ENCODE measurements around the gene STAT1.

Gene STAT1

DNA sequence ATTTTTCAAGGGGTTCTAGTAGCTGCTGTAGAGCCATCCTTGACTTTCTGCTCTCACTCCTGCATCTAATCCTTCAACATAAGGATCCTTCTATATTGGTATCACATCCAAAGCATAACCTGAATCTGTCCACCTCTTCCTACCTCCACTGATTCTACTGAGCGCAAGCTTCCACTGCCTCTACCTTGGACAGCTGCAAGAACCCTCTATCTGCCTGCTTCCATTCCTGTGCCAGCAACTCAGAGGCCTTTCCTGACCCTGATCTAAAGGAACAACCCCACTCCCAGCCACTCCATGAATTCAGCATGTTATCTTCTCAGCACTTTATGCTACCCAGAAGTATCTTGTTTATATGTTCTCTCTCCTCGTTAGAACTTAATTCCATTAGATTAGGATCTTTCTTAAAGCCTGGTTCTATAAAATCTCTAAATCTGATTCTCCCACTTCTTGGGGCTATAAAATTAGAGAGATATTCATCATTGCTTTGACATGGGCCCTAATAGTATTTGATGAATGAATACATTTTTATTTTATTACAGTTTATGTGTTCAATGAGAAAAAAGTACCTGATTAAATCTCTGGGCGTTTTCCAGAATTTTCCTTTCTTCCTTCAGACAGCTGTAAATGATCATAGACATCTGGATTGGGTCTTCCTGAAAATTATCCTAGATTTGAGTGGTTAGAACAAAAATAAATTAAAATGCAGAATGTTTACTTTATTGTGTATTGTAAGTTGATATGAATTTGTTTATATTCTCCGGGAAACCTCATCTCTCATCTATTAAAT lies 6.8 kb downstream of the STAT1 start:
- no peak for DNase-seq
- Histone ChIP-seq H3K4me1 (ENCODE audit: control insufficient read depth in 1 of 2, insufficient read depth in 2 of 2, low read length in 2 of 2) (no peaks in the 10 kb centered on the region), H2BK120ac (ENCODE audit: insufficient read depth, low read length, poor library complexity) (no peak overlapping the region), H3K79me2 (ENCODE audit: control insufficient read depth, insufficient read depth, low read length, poor library complexity) (no peaks in the 10 kb centered on the region), H2BK5ac (ENCODE audit: low read depth, low read length, poor library complexity) (no peak overlapping the region), H3K27ac (ENCODE audit: low read depth, low read length) (no peak overlapping the region), H3K4me2 (ENCODE audit: low read length) (no peak overlapping the region), H2AK5ac (ENCODE audit: low read length) (no peak overlapping the region), H3K9ac (ENCODE audit: low read length) (no peak overlapping the region), H3K4me3 (ENCODE audit: low read depth, low read length) (no peak overlapping the region), H2BK12ac (ENCODE audit: low read length) (no peak overlapping the region), H3K14ac (ENCODE audit: low read length) (no peak overlapping the region), H2AFZ (ENCODE audit: insufficient read depth, low read length, poor library complexity) (no peak overlapping the region), H3K18ac (ENCODE audit: low read length) (no peak overlapping the region), H4K12ac (ENCODE audit: low read depth, low read length) (no peak overlapping the region), H4K8ac (ENCODE audit: low read depth, low read length) (no peak overlapping the region), H3K27me3 (ENCODE audit: insufficient read depth, low read length) (no peaks in the 10 kb centered on the region), H3K79me1 (ENCODE audit: low read length) (no peaks in the 10 kb centered on the region), H4K91ac (ENCODE audit: low read depth, low read length) (no peak overlapping the region), H3K23ac (ENCODE audit: low read length) (no peak overlapping the region), H3K4ac (ENCODE audit: low read depth, low read length) (no peak overlapping the region), H3K36me3 (ENCODE audit: control insufficient read depth in 1 of 2, insufficient read depth in 2 of 2, low read length in 2 of 2) (peaks cover 20 to 31% of the 10 kb centered on the region in 2 experiments), H3K9me3 (ENCODE audit: insufficient read depth, low read depth, low read length) (peaks cover 3% of the 10 kb centered on the region)
- WGBS (ENCODE audit: extremely low coverage, insufficient coverage, insufficient read length) = no CpG with 5 or more reads among the region's 4 CpGs

DNA sequence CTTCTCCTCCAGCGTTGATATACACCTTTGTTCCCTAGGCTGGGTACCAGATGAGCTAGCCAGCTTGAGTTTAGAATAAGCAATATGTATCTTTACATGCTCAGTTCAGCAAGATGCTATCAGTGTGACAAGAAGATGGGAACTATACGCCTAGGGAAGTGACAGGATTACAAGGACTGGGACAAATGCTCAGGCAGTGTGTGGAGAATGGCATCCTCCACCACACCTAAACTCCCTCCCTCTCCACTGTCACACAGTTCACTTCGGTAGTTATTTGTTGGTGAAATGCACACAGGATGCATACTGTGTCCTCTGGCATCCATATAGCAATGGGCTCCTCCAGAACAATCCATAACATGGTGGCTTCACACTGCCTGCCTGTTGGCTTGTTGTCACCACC lies 7.7 kb downstream of the STAT1 start:
- no peak overlapping the region for H3K14ac ChIP-seq (ENCODE audit: low read length)
- peaks cover 3% of the 10 kb centered on the region for H3K9me3 ChIP-seq (ENCODE audit: insufficient read depth, low read depth, low read length)
- no peak overlapping the region for H2AK5ac ChIP-seq (ENCODE audit: low read length)
- no peak overlapping the region for H3K4me3 ChIP-seq (ENCODE audit: low read depth, low read length)
- H3K79me1 ChIP-seq (ENCODE audit: low read length) = no peaks in the 10 kb centered on the region
- no peak overlapping the region for H4K91ac ChIP-seq (ENCODE audit: low read depth, low read length)
- H2BK120ac ChIP-seq (ENCODE audit: insufficient read depth, low read length, poor library complexity) = no peak overlapping the region
- H3K4me2 ChIP-seq (ENCODE audit: low read length) = no peak overlapping the region
- no peaks in the 10 kb centered on the region for H3K4me1 ChIP-seq (ENCODE audit: control insufficient read depth in 1 of 2, insufficient read depth in 2 of 2, low read length in 2 of 2)
- H4K12ac ChIP-seq (ENCODE audit: low read depth, low read length) = no peak overlapping the region
- no CpG with 5 or more reads among the region's 3 CpGs for WGBS (ENCODE audit: extremely low coverage, insufficient coverage, insufficient read length)
- no peaks in the 10 kb centered on the region for H3K79me2 ChIP-seq (ENCODE audit: control insufficient read depth, insufficient read depth, low read length, poor library complexity)
- H3K27ac ChIP-seq (ENCODE audit: low read depth, low read length) = no peak overlapping the region
- no peak overlapping the region for H2BK5ac ChIP-seq (ENCODE audit: low read depth, low read length, poor library complexity)
- no peak overlapping the region for H3K4ac ChIP-seq (ENCODE audit: low read depth, low read length)
- H3K23ac ChIP-seq (ENCODE audit: low read length) = no peak overlapping the region
- no peak overlapping the region for H2BK12ac ChIP-seq (ENCODE audit: low read length)
- peaks cover 18 to 29% of the 10 kb centered on the region in 2 experiments for H3K36me3 ChIP-seq (ENCODE audit: control insufficient read depth in 1 of 2, insufficient read depth in 2 of 2, low read length in 2 of 2)
- H2AFZ ChIP-seq (ENCODE audit: insufficient read depth, low read length, poor library complexity) = no peak overlapping the region
- H3K18ac ChIP-seq (ENCODE audit: low read length) = no peak overlapping the region
- H3K27me3 ChIP-seq (ENCODE audit: insufficient read depth, low read length) = no peaks in the 10 kb centered on the region
- H4K8ac ChIP-seq (ENCODE audit: low read depth, low read length) = no peak overlapping the region
- no peak overlapping the region for H3K9ac ChIP-seq (ENCODE audit: low read length)
- DNase-seq = no peak

DNA sequence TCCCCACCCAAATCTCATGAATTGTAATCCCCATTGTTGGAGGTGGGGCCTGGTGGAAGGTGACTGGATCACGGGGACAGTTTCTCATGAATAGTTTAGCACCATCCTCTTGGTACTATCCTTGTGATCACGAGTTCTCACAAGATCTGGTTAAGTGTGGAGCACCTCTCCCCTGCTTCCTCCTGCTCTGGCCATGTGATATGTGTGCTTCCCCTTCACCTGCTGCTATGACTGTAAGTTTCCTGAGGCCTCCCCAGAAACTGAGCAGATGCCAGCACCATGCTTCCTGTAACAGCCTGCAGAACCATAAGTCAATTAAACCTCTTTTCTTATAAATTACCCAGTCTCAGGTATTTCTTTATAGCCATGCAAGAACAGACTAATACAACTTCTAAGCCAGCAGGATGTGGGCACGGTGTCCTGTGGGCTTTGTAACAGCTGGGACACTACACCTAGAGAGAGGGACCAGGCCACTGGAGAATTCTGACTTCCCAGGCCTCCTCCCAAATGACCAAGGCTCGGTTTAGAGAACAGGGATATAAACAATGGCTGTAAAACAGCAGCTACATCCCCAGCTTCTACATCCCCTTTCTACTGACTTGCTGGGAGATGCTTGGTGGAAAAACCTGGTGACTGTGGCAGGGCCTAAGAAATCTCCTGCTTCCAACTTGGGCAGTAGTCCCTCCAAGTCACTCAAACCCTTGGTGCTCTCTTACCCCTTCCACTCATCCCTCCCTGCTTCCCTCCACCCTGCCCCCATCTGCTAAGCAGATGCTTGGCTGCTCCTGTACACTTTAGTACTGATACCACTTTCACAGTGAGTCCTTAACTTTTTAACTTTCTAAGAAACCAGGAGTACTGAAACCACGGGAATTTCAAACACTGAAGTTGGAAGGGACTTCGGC lies 10.3 kb downstream of the STAT1 start:
- DNase-seq = no peak
- H2AK5ac ChIP-seq (ENCODE audit: low read length) = no peak overlapping the region

DNA sequence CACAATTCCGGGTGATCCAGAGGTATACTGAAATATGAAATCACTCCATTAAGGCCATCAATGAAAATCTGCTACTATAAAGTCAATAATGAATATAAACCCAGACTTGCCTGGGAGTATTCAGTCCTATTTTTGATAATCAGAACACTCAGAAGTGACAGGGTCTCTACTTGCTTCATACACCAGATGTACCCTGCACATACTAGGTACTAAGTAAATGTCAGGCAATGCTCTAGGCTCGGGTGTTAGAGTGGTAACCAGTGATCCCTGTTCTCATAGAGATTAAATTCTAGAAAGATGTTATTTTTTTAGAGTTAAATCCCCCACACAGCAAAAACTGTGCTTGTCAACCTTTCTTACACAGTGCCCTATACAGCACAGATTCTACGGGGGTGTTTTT lies 12.3 kb downstream of the STAT1 start:
- H3K23ac ChIP-seq (ENCODE audit: low read length) = no peak overlapping the region
- no peak overlapping the region for H2BK5ac ChIP-seq (ENCODE audit: low read depth, low read length, poor library complexity)
- no peak overlapping the region for H3K27ac ChIP-seq (ENCODE audit: low read depth, low read length)
- peaks cover 3% of the 10 kb centered on the region for H3K9me3 ChIP-seq (ENCODE audit: insufficient read depth, low read depth, low read length)
- no peak for DNase-seq
- no peaks in the 10 kb centered on the region for H3K27me3 ChIP-seq (ENCODE audit: insufficient read depth, low read length)
- H3K79me1 ChIP-seq (ENCODE audit: low read length) = no peaks in the 10 kb centered on the region
- no peak overlapping the region for H3K9ac ChIP-seq (ENCODE audit: low read length)
- no CpG with 5 or more reads among the region's 3 CpGs for WGBS (ENCODE audit: extremely low coverage, insufficient coverage, insufficient read length)
- peaks cover 4 to 5% of the 10 kb centered on the region in 2 experiments for H3K4me1 ChIP-seq (ENCODE audit: control insufficient read depth in 1 of 2, insufficient read depth in 2 of 2, low read length in 2 of 2)
- no peaks in the 10 kb centered on the region for H3K79me2 ChIP-seq (ENCODE audit: control insufficient read depth, insufficient read depth, low read length, poor library complexity)
- no peak overlapping the region for H3K4ac ChIP-seq (ENCODE audit: low read depth, low read length)
- H4K91ac ChIP-seq (ENCODE audit: low read depth, low read length) = no peak overlapping the region
- no peak overlapping the region for H2BK12ac ChIP-seq (ENCODE audit: low read length)
- peaks cover 24 to 42% of the 10 kb centered on the region in 2 experiments for H3K36me3 ChIP-seq (ENCODE audit: control insufficient read depth in 1 of 2, insufficient read depth in 2 of 2, low read length in 2 of 2)
- no peak overlapping the region for H2AFZ ChIP-seq (ENCODE audit: insufficient read depth, low read length, poor library complexity)
- H3K4me2 ChIP-seq (ENCODE audit: low read length) = no peak overlapping the region
- H3K14ac ChIP-seq (ENCODE audit: low read length) = no peak overlapping the region
- H2AK5ac ChIP-seq (ENCODE audit: low read length) = no peak overlapping the region
- no peak overlapping the region for H2BK120ac ChIP-seq (ENCODE audit: insufficient read depth, low read length, poor library complexity)
- no peak overlapping the region for H4K12ac ChIP-seq (ENCODE audit: low read depth, low read length)
- H4K8ac ChIP-seq (ENCODE audit: low read depth, low read length) = no peak overlapping the region
- no peak overlapping the region for H3K4me3 ChIP-seq (ENCODE audit: low read depth, low read length)
- H3K18ac ChIP-seq (ENCODE audit: low read length) = no peak overlapping the region

More for the DNA sequence above, 10.3 kb downstream of the STAT1 start:
- Histone ChIP-seq H3K4me1 (ENCODE audit: control insufficient read depth in 1 of 2, insufficient read depth in 2 of 2, low read length in 2 of 2) (no peaks in the 10 kb centered on the region), H2BK120ac (ENCODE audit: insufficient read depth, low read length, poor library complexity) (no peak overlapping the region), H3K79me1 (ENCODE audit: low read length) (no peaks in the 10 kb centered on the region), H3K36me3 (ENCODE audit: control insufficient read depth in 1 of 2, insufficient read depth in 2 of 2, low read length in 2 of 2) (peaks cover 19 to 40% of the 10 kb centered on the region in 2 experiments), H2AFZ (ENCODE audit: insufficient read depth, low read length, poor library complexity) (no peak overlapping the region), H3K18ac (ENCODE audit: low read length) (no peak overlapping the region), H3K4me3 (ENCODE audit: low read depth, low read length) (no peak overlapping the region), H3K14ac (ENCODE audit: low read length) (no peak overlapping the region), H3K27ac (ENCODE audit: low read depth, low read length) (no peak overlapping the region), H3K4ac (ENCODE audit: low read depth, low read length) (no peak overlapping the region), H3K9me3 (ENCODE audit: insufficient read depth, low read depth, low read length) (peaks cover 3% of the 10 kb centered on the region), H4K8ac (ENCODE audit: low read depth, low read length) (no peak overlapping the region), H2BK12ac (ENCODE audit: low read length) (no peak overlapping the region), H4K12ac (ENCODE audit: low read depth, low read length) (no peak overlapping the region), H3K23ac (ENCODE audit: low read length) (no peak overlapping the region), H3K9ac (ENCODE audit: low read length) (no peak overlapping the region), H3K4me2 (ENCODE audit: low read length) (no peak overlapping the region), H3K27me3 (ENCODE audit: insufficient read depth, low read length) (no peaks in the 10 kb centered on the region), H4K91ac (ENCODE audit: low read depth, low read length) (no peak overlapping the region), H3K79me2 (ENCODE audit: control insufficient read depth, insufficient read depth, low read length, poor library complexity) (no peaks in the 10 kb centered on the region), H2BK5ac (ENCODE audit: low read depth, low read length, poor library complexity) (no peak overlapping the region)
- no CpG with 5 or more reads among the region's 6 CpGs for WGBS (ENCODE audit: extremely low coverage, insufficient coverage, insufficient read length)

Measured in trophoblast cell (in vitro differentiated cells and primary cell).